ENCODE results near the gene ZNF793.

The ZNF793 gene

GRCh38 chr19:37506387-37507166 lies at the start of gene ZNF793:
Gene ZNF793 (plus strand): TSS chr19:37506939. CDS start chr19:37523440, 16,501 bp downstream.
- FAIRE-seq (peak; percentile 64), DNase-seq (ENCODE audit: insufficient read length, low spot score) (peak; percentile 42)

DNA sequence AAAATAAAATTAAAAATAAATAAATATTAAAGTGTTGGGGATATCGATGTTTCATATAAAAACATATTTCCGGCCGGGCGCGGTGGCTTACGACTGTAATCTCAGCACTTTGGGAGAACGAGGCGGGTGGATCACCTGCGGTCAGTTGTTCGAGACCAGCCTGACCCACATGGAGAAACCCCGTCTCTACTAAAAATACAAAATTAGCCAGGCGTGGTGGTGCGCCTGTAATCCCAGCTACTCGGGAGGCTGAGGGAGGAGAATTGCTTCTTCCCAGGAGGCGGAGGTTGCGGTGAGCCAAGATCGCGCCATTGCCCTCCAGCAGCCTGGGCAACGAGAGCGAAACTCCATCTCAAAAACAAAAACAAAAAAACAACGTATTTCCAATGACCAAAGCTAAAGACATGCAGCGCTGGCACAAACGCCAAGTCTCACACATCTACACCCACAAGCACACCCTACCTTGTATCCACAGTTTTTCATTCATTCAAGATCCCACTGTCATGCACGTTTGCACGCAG lies 40.4 kb upstream of the ZNF793 start:
- FAIRE-seq = no peak
- no peak for DNase-seq (ENCODE audit: insufficient read length, low spot score)

- DNase-seq (ENCODE audit: insufficient read length, low spot score) (peak; percentile 85), FAIRE-seq (peak; percentile 94)
Measured at GRCh38 chr19:37466798-37467607, 39.7 kb upstream of the ZNF793 start, which contains the start of gene ZNF569. Gene ZNF569 (minus strand): TSS chr19:37467444. CDS start chr19:37444921, 22,523 bp downstream.

DNA sequence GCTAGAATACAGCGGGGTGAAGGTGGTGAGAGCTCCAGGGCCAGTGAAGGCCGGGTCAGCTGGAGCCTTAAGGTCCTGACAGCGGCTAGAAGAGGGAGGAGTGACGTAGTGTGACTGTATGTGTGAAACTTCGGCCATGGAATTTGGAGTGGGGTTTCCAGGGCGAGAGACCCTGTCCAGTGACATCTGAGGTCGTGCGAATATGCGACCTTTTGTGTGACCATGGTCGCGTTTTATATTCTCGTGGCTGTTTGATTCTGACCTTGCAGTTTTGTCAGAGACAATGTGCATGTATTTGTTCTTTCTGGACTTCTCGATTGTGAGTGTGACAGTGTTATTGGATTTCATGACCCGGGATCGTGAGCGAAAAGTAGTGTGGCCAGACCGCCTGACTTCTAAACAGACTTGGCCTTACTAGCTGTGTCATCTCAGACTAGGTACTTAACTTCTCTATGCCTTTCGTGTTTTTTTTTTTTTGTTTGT lies 39.1 kb upstream of the ZNF793 start:
- DNase-seq (ENCODE audit: insufficient read length, low spot score) (no peak), FAIRE-seq (no peak)

GRCh38 chr19:37468961-37469777 lies 37.6 kb upstream of the ZNF793 start, which contains the start of gene ZNF570:
Gene ZNF570 (plus strand): TSS chr19:37469356. CDS start chr19:37470355, 999 bp downstream.
- FAIRE-seq (peak; percentile 48), DNase-seq (ENCODE audit: insufficient read length, low spot score) (peak; percentile 52)

DNA sequence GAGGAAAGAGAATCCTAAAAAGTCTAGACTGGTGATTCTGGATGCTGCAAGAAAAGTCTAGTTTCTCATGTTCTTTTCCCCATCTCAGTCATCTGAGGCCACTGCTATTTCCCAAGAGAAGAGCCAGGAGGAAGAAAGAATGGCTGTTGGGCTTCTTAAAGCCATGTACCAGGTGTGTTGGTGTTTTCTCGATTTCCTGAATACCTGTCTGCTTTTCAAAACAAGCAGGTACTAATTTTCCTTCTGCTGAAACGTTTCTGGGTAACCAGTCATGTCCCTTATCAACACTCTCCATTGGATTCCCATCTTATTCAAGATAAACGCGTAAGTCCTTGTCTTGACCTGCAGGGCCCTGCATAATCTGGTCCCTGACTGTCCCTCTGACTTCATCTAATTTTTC lies 36.5 kb upstream of the ZNF793 start:
- DNase-seq (ENCODE audit: insufficient read length, low spot score) (no peak), FAIRE-seq (no peak)

GRCh38 chr19:37472165-37472564 lies 34.6 kb upstream of the ZNF793 start:
- FAIRE-seq = no peak
- DNase-seq (ENCODE audit: insufficient read length, low spot score) = no peak

GRCh38 chr19:37484406-37485168 lies 22.2 kb upstream of the ZNF793 start:
- no peak for FAIRE-seq
- DNase-seq (ENCODE audit: insufficient read length, low spot score) = no peak

DNA sequence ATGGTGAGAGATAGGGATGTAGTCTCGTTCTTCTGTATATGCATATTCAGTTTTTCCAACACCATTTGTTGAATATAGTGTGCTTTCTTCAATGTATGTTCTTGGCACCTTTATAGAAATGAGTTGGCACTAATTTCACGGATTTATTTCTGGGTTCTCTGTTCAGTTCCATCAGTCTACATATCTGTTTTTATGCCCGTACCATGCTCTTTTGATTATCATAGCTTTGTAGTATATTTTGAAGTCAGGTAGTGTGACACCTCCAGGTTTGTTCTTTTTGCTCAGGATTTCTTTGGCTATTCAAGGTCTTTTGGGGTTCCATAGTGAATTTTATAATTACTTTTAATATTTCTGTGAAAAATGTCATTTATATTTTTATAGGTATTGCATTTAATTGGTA lies 14.5 kb upstream of the ZNF793 start:
- no peak for FAIRE-seq

DNA sequence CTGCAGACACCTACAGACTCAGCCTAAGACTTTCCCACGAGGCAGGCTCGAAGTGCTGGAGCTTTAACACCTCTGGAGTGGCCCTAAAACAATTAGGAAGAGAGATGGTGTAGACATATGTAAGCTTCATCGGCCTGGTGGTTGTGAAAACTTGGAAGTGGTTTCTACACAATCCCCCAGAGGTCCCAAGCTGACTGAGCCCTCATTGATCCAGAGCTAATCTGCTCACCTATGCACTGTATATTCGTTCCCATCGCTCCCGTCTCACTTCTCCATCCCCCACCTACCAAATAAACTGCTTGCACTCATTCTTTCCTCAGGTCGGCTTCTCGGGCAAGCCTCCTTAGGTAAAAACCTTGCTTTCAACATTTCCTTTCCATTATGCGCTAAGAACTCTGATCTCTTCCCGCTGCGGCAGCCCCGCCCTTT lies 767 bp upstream of the ZNF793 start:
- FAIRE-seq (peak; percentile 83), DNase-seq (ENCODE audit: insufficient read length, low spot score) (no peak)

More for the DNA sequence above, 14.5 kb upstream of the ZNF793 start:
- DNase-seq (ENCODE audit: insufficient read length, low spot score) = no peak

DNA sequence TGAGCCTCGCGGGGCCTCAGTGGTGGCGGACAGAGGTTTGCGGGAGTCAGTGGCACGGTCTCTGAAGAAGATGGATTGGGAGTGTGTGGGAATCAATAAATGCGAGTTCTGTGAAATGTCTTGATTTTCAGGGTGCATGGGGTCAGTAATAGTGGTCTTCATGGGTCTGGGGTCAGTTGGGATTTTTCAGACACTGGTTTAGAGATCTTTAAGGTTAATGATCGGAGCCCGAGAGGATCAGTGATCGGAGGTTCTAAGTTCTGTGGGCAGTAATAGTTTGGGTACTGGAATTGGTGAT lies 377 bp downstream of the ZNF793 start:
- FAIRE-seq (no peak), DNase-seq (ENCODE audit: insufficient read length, low spot score) (no peak)

DNA sequence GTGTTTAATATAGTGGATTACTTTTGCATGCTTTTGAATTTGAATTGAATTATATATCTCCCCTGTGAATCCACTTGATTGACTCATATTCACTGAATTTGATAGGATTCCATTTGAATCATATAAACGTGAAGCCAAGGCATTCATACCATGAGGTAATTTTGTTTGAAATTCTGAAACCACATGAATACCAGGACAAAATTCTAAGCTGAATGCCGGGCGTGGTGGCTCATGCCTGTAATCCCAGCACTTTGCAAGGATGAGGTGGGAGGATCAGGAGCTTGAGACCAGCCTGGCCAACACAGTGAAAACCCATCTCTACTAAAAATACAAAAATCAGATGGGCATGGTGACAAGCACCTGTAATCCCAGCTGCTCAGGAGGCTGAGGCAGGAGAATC lies 4.4 kb downstream of the ZNF793 start:
- DNase-seq (ENCODE audit: insufficient read length, low spot score) (no peak), FAIRE-seq (no peak)

- DNase-seq (ENCODE audit: insufficient read length, low spot score) (no peak), FAIRE-seq (no peak)
Measured at GRCh38 chr19:37511821-37512220, 5.1 kb downstream of the ZNF793 start.

DNA sequence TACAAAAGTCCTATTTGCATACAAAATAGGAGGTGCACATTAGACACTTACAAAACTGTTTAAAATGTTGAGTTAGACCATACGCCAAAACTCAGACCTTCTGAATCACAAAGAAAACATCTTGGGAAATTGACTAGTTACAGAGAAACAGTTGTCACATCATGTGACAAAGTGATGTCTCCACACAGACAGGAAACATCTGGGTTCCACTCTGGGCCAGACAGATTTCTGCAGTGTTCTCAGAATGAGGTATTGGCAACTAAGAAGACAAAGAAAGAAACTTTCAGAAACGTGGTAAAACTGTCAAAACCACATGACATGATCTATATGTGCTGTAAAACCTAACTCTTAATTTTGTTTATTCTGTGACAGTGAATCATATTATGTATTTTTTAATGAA lies 6.7 kb downstream of the ZNF793 start:
- FAIRE-seq (no peak), DNase-seq (ENCODE audit: insufficient read length, low spot score) (no peak)

- peak; percentile 59 for DNase-seq (ENCODE audit: insufficient read length, low spot score)
- peak; percentile 55 for FAIRE-seq
Measured at GRCh38 chr19:37519890-37520289, 13.2 kb downstream of the ZNF793 start.

DNA sequence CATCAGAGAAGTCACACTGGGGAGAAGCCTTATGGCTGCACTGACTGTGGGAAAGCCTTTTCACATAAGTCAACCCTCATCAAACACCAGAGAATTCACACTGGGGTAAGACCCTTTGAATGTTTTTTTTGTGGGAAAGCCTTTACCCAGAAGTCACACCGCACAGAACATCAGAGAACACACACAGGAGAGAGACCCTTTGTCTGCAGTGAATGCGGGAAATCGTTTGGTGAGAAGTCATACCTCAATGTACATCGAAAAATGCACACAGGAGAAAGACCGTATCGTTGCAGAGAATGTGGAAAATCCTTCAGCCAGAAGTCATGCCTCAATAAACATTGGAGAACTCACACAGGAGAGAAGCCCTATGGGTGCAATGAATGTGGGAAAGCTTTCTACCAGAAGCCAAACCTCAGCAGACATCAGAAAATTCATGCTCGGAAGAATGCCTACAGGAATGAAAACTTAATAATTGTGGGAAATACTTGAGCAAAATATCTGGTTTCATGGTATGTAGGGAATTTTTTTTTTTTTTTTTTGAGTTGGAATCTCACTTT lies 30.7 kb downstream of the ZNF793 start:
- DNase-seq (ENCODE audit: insufficient read length, low spot score) (no peak), FAIRE-seq (no peak)

- DNase-seq (ENCODE audit: insufficient read length, low spot score) (peak; percentile 14), FAIRE-seq (peak; percentile 79)
Measured at GRCh38 chr19:37551129-37551993, 44.6 kb downstream of the ZNF793 start.

DNA sequence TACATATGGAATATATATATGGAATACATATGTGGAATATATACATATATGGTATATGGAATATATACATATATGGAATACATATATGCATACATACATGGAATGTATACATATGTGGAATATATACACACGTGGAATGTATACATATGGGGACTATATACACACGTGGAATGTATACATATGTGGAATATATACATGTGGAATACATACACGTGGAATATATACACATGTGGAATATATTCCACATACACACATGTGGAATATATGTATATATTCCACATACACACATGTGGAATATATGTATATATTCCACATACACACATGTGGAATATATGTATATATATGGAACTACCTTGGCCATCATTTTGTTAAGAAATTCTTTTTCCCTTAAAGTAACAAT lies 56.8 kb downstream of the ZNF793 start:
- FAIRE-seq (no peak), DNase-seq (ENCODE audit: insufficient read length, low spot score) (no peak)
